Measurements from ENCODE around the gene EBF3.

Gene EBF3

DNA sequence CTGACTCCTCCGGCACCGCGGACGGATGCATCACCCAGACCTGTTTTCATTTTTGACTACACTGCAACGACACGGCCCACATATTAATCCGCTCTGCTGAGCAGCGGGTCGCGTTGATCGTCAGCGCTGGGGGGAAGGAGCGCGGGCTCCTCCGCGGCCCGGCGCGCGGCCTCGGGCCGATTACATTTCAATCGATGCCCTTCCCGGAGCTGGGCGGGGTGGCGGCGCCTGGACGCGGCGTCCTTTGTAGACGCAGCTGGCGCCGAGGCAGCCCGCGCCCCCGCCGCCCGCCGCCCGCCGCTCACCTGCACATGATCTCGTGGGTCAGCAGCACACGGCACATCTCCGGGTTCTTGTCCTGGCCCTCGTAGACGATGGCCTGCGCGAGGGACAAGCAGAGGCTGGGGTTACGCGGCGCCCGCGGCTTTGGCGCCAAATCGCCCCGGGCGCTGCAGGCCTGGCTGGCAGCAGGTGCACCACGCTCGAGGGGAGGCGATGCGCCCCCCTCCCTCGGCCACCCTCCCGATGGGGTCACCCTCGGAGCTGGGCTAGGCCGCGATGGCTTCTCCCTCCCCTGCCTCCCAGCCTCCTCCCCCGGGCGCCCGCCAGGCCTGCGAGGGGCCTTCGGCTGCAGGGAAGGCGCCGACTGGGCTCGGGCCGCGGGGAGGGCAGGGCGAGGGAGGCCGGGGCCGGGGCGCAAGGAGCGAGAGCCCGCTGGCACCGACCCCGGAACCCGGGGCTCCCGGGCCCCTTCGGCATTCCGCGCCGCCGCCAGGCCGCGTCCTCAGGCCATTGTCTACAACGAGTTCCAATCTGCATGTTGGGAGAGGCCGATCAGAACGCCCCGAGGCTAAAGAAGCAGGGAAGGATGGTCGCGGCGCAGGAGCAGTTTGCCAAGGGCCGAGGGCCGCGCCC, 5.2 kb downstream of the EBF3 start:
- Histone ChIP-seq H3K4me1 (ENCODE audit: insufficient read depth, low read length) (peaks cover 10% of the 10 kb centered on the region), H3K4me3 (ENCODE audit: low read depth in 1 of 2, low read length in 2 of 2) (no peak overlapping the region), H3K79me2 (ENCODE audit: insufficient read depth, low read length) (no peaks in the 10 kb centered on the region), H3K27ac (ENCODE audit: low read length) (no peak overlapping the region), H3K4me2 (ENCODE audit: insufficient read depth, low read length) (no peak overlapping the region), H3K36me3 (ENCODE audit: insufficient read depth, low read length) (no peaks in the 10 kb centered on the region), H3K9me3 (ENCODE audit: insufficient read depth, low read length, severe bottlenecking) (no peaks in the 10 kb centered on the region), H3K9ac (ENCODE audit: low read depth, low read length) (no peak overlapping the region), H2AFZ (ENCODE audit: low read depth, low read length) (no peak overlapping the region), H3K27me3 (ENCODE audit: insufficient read depth, low read length, poor library complexity) (no peaks in the 10 kb centered on the region), H4K20me1 (ENCODE audit: insufficient read depth, low read length) (no peaks in the 10 kb centered on the region)
- TF ChIP-seq EZH2 (IDR thresholded peaks at IDR 0.05; ENCODE audit: borderline replicate concordance, low read depth, low read length, severe bottlenecking), result no peak
- TF ChIP-seq, protein P1, sequence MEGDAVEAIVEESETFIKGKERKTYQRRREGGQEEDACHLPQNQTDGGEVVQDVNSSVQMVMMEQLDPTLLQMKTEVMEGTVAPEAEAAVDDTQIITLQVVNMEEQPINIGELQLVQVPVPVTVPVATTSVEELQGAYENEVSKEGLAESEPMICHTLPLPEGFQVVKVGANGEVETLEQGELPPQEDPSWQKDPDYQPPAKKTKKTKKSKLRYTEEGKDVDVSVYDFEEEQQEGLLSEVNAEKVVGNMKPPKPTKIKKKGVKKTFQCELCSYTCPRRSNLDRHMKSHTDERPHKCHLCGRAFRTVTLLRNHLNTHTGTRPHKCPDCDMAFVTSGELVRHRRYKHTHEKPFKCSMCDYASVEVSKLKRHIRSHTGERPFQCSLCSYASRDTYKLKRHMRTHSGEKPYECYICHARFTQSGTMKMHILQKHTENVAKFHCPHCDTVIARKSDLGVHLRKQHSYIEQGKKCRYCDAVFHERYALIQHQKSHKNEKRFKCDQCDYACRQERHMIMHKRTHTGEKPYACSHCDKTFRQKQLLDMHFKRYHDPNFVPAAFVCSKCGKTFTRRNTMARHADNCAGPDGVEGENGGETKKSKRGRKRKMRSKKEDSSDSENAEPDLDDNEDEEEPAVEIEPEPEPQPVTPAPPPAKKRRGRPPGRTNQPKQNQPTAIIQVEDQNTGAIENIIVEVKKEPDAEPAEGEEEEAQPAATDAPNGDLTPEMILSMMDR (IDR thresholded peaks at IDR 0.05; ENCODE audit: borderline replicate concordance, extremely low read depth, low read length, poor library complexity, severe bottlenecking), result no peak
- ATAC-seq (ENCODE audit: insufficient read depth, low read depth) (no peak; the same call in 2 of the 3 replicates), DNase-seq (no peak)

- no peak for ATAC-seq (ENCODE audit: insufficient read depth, low read depth)
- Histone ChIP-seq H4K20me1 (ENCODE audit: insufficient read depth, low read length) (no peaks in the 10 kb centered on the region), H3K27me3 (ENCODE audit: insufficient read depth, low read length, poor library complexity) (no peaks in the 10 kb centered on the region), H3K27ac (ENCODE audit: low read length) (no peak overlapping the region), H3K4me2 (ENCODE audit: insufficient read depth, low read length) (no peak overlapping the region), H2AFZ (ENCODE audit: low read depth, low read length) (no peak overlapping the region), H3K9me3 (ENCODE audit: insufficient read depth, low read length, severe bottlenecking) (no peaks in the 10 kb centered on the region), H3K4me1 (ENCODE audit: insufficient read depth, low read length) (peaks cover 10% of the 10 kb centered on the region), H3K36me3 (ENCODE audit: insufficient read depth, low read length) (no peaks in the 10 kb centered on the region), H3K79me2 (ENCODE audit: insufficient read depth, low read length) (no peaks in the 10 kb centered on the region), H3K9ac (ENCODE audit: low read depth, low read length) (no peak overlapping the region), H3K4me3 (ENCODE audit: low read depth in 1 of 2, low read length in 2 of 2) (no peak overlapping the region)
- no peak for DNase-seq
- TF ChIP-seq, protein P1 (IDR thresholded peaks at IDR 0.05; ENCODE audit: borderline replicate concordance, extremely low read depth, low read length, poor library complexity, severe bottlenecking), result no peak
- TF ChIP-seq EZH2 (IDR thresholded peaks at IDR 0.05; ENCODE audit: borderline replicate concordance, low read depth, low read length, severe bottlenecking), result no peak
Observed at GRCh38 chr10:129958148-129958628, 5.9 kb downstream of the EBF3 start.

DNA sequence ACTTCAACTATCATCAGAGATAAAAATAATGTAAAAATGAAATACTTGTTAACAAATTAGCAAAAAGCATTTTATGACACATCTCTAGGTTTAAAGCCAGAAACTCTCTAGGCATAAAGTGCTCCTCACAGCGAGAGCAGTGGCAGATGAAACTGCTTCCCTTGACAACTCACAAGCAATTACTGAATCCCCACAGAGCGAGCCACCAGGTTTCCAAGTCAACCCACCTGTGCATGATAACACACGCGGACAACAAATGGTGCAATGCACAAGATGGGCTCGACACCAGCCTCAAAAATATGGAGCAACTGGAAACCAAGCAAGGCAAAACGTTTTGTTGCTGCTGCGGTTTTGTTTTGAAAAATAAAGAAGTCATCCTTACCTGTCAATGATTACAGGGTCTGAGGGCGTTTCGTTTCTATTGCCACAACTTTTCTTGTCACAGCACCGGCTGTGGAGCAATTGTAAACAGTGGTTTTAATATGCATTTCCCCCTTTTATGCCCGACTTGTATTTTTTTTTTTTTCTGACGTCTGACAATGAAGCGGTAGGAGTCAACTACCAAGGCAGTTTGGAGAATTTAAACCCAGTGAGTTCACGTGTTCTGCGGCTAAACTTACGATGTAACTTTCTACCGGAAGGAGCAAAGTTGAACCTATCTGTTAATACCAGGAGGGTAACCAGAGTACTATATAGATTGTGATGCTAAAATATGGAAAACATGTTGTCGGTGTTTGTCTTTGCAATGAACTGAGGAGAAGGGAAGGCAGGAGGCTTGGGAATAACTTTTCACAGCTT, 7.0 kb downstream of the EBF3 start:
- no peak for DNase-seq
- no peak overlapping the region for H3K4me2 ChIP-seq (ENCODE audit: insufficient read depth, low read length)
- no peak overlapping the region for H3K4me3 ChIP-seq (ENCODE audit: low read depth in 1 of 2, low read length in 2 of 2)
- no peak overlapping the region for H3K27ac ChIP-seq (ENCODE audit: low read length)
- H3K9me3 ChIP-seq (ENCODE audit: insufficient read depth, low read length, severe bottlenecking), result no peaks in the 10 kb centered on the region
- no peaks in the 10 kb centered on the region for H3K36me3 ChIP-seq (ENCODE audit: insufficient read depth, low read length)
- H3K9ac ChIP-seq (ENCODE audit: low read depth, low read length), result no peak overlapping the region
- no peaks in the 10 kb centered on the region for H4K20me1 ChIP-seq (ENCODE audit: insufficient read depth, low read length)
- H3K4me1 ChIP-seq (ENCODE audit: insufficient read depth, low read length), result peaks cover 3% of the 10 kb centered on the region; the same call in 1 of the 2 replicates
- no peak for ATAC-seq (ENCODE audit: insufficient read depth, low read depth)
- TF ChIP-seq, protein P1 (IDR thresholded peaks at IDR 0.05; ENCODE audit: borderline replicate concordance, extremely low read depth, low read length, poor library complexity, severe bottlenecking), result no peak
- no peak for TF ChIP-seq EZH2 (IDR thresholded peaks at IDR 0.05; ENCODE audit: borderline replicate concordance, low read depth, low read length, severe bottlenecking)
- no peak overlapping the region for H2AFZ ChIP-seq (ENCODE audit: low read depth, low read length)
- no peaks in the 10 kb centered on the region for H3K27me3 ChIP-seq (ENCODE audit: insufficient read depth, low read length, poor library complexity)
- H3K79me2 ChIP-seq (ENCODE audit: insufficient read depth, low read length), result no peaks in the 10 kb centered on the region
